ENCODE measurements around the gene S100A14. TPM values are rescaled to one million over a fixed set of nuclear protein-coding genes. Genes with fewer than 3 reads are reported as not detected.

Gene S100A14
- polyA plus RNA-seq, 2 of the 4 experiments (the other 2 are of a cell fraction): 0.21 TPM

- Histone ChIP-seq H3K4me2 (peak within 1 kb of the TSS; percentile 98), H3K9me3 (no peaks in the 10 kb centered on the region), H3K27ac (peak within 1 kb of the TSS; percentile 99 to 100), H3K4me1 (peaks cover 25% of the 10 kb centered on the region), H3K4me3 (peak within 1 kb of the TSS; percentile 90)
- ATAC-seq (peak; percentile 89 to 94), DNase-seq (ENCODE audit: low read depth in 1 of 2, low spot score in 1 of 2) (peak; percentile 97 to 99), FAIRE-seq (peak; percentile 81)
- 0 out of 2 replicates have a peak, but pooled peaks have one; percentile 32 for TF ChIP-seq HOXB13 (CRISPR knock-in tag; IDR thresholded peaks at IDR 0.05; ENCODE audit: low read depth)
- peak in 1 of 2 experiments; percentile 95; a peak in 4 of 5 replicates for TF ChIP-seq JUN (IDR thresholded peaks at IDR 0.05)
- TF ChIP-seq JUNB (IDR thresholded peaks at IDR 0.05): no peak
- no peak for TF ChIP-seq PBX3 (IDR thresholded peaks at IDR 0.05)
- TF ChIP-seq POLR2A (IDR thresholded peaks at IDR 0.05; ENCODE audit: low read length): peak; percentile 63
- TF ChIP-seq RARB (CRISPR knock-in tag; IDR thresholded peaks at IDR 0.05): no peak
- TF ChIP-seq CHD4 (IDR thresholded peaks at IDR 0.05; ENCODE audit: borderline replicate concordance): no peak
- no peak for TF ChIP-seq FOXS1 (CRISPR knock-in tag; IDR thresholded peaks at IDR 0.05)
- no peak for TF ChIP-seq CBX8 (IDR thresholded peaks at IDR 0.05)
- TF ChIP-seq HMGXB4 (CRISPR knock-in tag; IDR thresholded peaks at IDR 0.05; ENCODE audit: borderline replicate concordance): no peak
- peak; percentile 56 for TF ChIP-seq MYC (IDR thresholded peaks at IDR 0.05; ENCODE audit: borderline replicate concordance, low read length)
- no peak for TF ChIP-seq BHLHE40 (IDR thresholded peaks at IDR 0.05; ENCODE audit: low read depth, low read length)
- TF ChIP-seq SMC3 (IDR thresholded peaks at IDR 0.05): peak; percentile 6; the same call in 1 of the 3 replicates
- peak; percentile 80 for TF ChIP-seq MAX (IDR thresholded peaks at IDR 0.05)
- no peak for TF ChIP-seq HES2 (IDR thresholded peaks at IDR 0.05)
- TF ChIP-seq PHF8 (IDR thresholded peaks at IDR 0.05; ENCODE audit: borderline replicate concordance, low read depth): peak; percentile 56; the same call in 1 of the 2 replicates
- peak; percentile 22 for TF ChIP-seq CHD2 (IDR thresholded peaks at IDR 0.05; ENCODE audit: low read length, partially characterized antibody)
- no peak for TF ChIP-seq RNF2 (IDR thresholded peaks at IDR 0.05; ENCODE audit: borderline replicate concordance, low read depth)
- TF ChIP-seq NR3C1 (IDR thresholded peaks at IDR 0.05): no peak
- peak; percentile 68; the same call in 1 of the 3 replicates for TF ChIP-seq BCL3 (IDR thresholded peaks at IDR 0.05)
- no peak for TF ChIP-seq KDM1A (IDR thresholded peaks at IDR 0.05; ENCODE audit: low read depth)
- ChIA-PET POLR2A (interaction anchor here (0.7 to 2.6 kb wide), 31 partner anchors 10 to 1641 kb away, joined by 3 to 49 read pairs (median 5); partner anchors contain the start of genes CREB3L4, DENND4B, ILF2 and INTS3), CTCF (interaction anchor here (0.7 to 3.4 kb wide), 15 partner anchors 10 to 281 kb away, joined by 3 to 32 read pairs (median 5); partner anchors contain the start of genes S100A14 and S100A16)
- 3% methylated on average over 42 of the region's 65 CpGs for WGBS (ENCODE audit: missing lambda C conversion rate)
Observed at GRCh38 chr1:153633754-153634665, 17.9 kb upstream of the S100A14 start, which contains the start of gene CHTOP. CHTOP (plus strand) TSS chr1:153634066; CDS start chr1:153636589, 2,523 bp downstream.

Data from A549 (cell line).